ENCODE measurements around the gene RARA.
A peak's percentile ranks its signal among the peaks of the same experiment; 100 is the strongest.

DNA sequence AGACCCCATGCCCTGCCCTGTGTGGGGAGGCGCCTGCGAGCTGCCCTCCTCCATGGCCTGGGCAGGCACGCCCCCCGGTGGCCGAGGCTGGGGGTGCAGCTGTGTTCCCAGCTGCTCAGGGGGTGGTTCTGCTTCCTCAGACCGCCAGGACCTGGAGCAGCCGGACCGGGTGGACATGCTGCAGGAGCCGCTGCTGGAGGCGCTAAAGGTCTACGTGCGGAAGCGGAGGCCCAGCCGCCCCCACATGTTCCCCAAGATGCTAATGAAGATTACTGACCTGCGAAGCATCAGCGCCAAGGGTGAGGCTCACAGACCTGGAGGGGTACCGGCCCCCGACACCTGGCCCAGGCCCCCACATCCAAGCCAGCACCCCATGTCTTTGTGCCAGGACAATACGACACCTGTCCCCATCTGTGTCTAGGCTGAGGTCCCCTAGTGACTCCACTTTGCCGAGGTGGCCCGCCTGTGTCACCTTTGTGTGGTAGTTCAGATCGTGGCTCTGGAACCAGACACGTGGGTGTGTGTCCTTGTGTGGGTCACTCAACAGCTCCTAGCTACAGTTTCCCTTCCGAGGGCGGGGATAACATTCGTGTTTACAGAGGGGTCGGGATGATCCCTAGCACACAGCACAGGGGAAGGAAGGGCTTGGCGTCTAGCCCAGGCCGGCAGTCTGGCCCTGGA, 46.3 kb downstream of the RARA start:
- TF ChIP-seq CTCF (IDR thresholded peaks at IDR 0.05) (peak; percentile 93 to 95), POLR2A (IDR thresholded peaks at IDR 0.05) (no peak), EP300 (IDR thresholded peaks at IDR 0.05) (no peak), POLR2AphosphoS5 (IDR thresholded peaks at IDR 0.05) (peak in 1 of 3 donors; percentile 43)

Data from suprapubic skin (tissue), 4 donors.